ENCODE measurements around the gene CLTB.

CLTB gene

DNA sequence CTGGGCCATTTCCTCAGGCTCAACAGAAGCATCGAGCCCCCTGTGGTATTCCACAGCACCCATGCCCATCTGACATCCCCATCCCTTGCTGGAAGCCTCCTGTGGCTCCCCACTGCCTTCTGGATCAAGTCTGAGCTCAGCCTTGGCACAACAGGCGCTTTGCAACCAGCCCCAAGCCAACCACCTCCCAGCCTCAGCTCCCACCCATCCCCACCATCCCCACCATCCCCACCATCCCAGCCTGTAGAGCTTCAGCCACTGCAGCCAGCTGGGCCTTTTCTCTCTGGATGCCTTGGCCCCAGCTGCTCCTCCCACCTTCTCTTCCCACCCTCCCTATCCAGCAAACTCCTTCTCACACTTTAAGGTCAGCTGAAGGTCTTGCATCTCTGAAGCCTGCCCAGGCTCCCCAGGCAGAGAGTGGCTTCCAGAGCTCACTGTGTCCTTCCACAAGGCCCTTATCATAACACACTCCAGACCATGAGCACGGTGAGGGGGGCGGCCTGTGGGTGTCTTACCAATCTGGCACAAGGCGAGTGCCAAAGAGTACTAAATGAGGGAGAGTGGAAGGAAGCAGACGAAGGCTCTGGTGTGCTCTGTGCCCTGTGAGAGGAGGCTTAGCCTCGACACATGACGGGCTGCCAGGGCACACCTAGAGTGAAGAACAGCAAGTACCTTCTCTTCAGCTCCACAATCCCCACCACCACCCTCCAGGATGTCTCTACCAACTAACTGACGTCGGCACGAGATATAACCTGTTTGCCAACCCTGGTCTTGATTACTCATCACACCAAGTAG, 21.3 kb downstream of the CLTB start:
- Histone ChIP-seq H3K4me3 (ENCODE audit: control insufficient read depth in 1 of 7, extremely low read depth in 1 of 7, insufficient read depth in 4 of 7, low read depth in 2 of 7, low read length in 6 of 7) (no peak overlapping the region), H3K4me1 (ENCODE audit: control extremely low read depth in 1 of 4, control insufficient read depth in 4 of 4, insufficient read depth in 4 of 4, low read length in 3 of 4) (peaks cover 0 to 21% (median 0%) of the 10 kb centered on the region in 4 experiments), H3K9me3 (ENCODE audit: control extremely low read depth in 1 of 5, control insufficient read depth in 4 of 5, insufficient read depth in 2 of 5, low read depth in 1 of 5, low read length in 4 of 5) (no peaks in the 10 kb centered on the region), H3K27ac (ENCODE audit: insufficient read depth in 1 of 2, low read depth in 1 of 2, low read length in 2 of 2, poor library complexity in 1 of 2, severe bottlenecking in 2 of 2) (no peak overlapping the region), H3K36me3 (ENCODE audit: control insufficient read depth in 4 of 4, insufficient read depth in 4 of 4, low read length in 3 of 4) (peaks cover 3 to 36% (median 15%) of the 10 kb centered on the region in 4 experiments), H3K27me3 (replicated peaks in 2 of 5; ENCODE audit: control insufficient read depth in 4 of 5, insufficient read depth in 5 of 5, low read length in 4 of 5) (no peaks in the 10 kb centered on the region)
- 97% methylated on average over 5 of the region's 11 CpGs for WGBS (ENCODE audit: insufficient coverage)
- CTCF ChIA-PET = interaction anchor here (1.3 kb wide), 1 partner anchor 15 kb away, joined by 3 read pairs; no protein-coding TSS in a partner anchor
- DNase-seq = no peak
- POLR2A ChIA-PET = interaction anchor here (0.6 kb wide), 1 partner anchor 577 kb away, joined by 3 read pairs; no protein-coding TSS in a partner anchor

- no peak for DNase-seq
- no peak overlapping the region for H3K27ac ChIP-seq (ENCODE audit: insufficient read depth in 1 of 2, low read depth in 1 of 2, low read length in 2 of 2, poor library complexity in 1 of 2, severe bottlenecking in 2 of 2)
- H3K36me3 ChIP-seq (ENCODE audit: control insufficient read depth in 4 of 4, insufficient read depth in 4 of 4, low read length in 3 of 4) = peaks cover 3 to 36% (median 15%) of the 10 kb centered on the region in 4 experiments
- WGBS (ENCODE audit: insufficient coverage) = 98% methylated on average over 9 of the region's 9 CpGs
- CTCF ChIA-PET = interaction anchor here (0.9 kb wide), 1 partner anchor 10 kb away, joined by 3 read pairs; no protein-coding TSS in a partner anchor
- H3K9me3 ChIP-seq (ENCODE audit: control extremely low read depth in 1 of 5, control insufficient read depth in 4 of 5, insufficient read depth in 2 of 5, low read depth in 1 of 5, low read length in 4 of 5) = no peaks in the 10 kb centered on the region
- no peaks in the 10 kb centered on the region for H3K27me3 ChIP-seq (replicated peaks in 2 of 5; ENCODE audit: control insufficient read depth in 4 of 5, insufficient read depth in 5 of 5, low read length in 4 of 5)
- POLR2A ChIA-PET = no interaction called here
- peaks cover 0 to 27% (median 6%) of the 10 kb centered on the region in 4 experiments for H3K4me1 ChIP-seq (ENCODE audit: control extremely low read depth in 1 of 4, control insufficient read depth in 4 of 4, insufficient read depth in 4 of 4, low read length in 3 of 4)
- no peak overlapping the region for H3K4me3 ChIP-seq (ENCODE audit: control insufficient read depth in 1 of 7, extremely low read depth in 1 of 7, insufficient read depth in 4 of 7, low read depth in 2 of 7, low read length in 6 of 7)
These were observed 22.2 kb downstream of the CLTB start for GRCh38 chr5:176394096-176394495.

DNA sequence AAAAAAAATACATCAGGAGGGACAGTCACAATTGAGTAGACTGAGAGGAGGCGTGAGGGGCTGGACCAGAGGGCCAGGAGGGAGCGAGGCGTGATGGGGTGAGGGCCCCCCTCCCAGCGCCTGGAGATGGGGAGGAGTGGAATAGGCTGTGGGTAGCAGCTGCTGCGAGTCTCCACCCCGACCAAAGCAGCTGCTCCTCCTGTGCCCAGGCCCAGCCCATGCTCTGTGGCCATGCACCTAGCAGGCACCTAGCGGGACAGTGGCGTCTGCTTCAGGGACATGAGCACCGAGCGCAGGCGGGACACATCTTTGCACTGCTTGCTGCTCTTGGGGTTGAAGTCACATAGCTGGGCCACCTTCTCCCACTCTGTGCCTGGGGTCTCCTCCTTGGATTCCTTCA, 23.8 kb downstream of the CLTB start:
- no peak for DNase-seq
- WGBS (ENCODE audit: insufficient coverage) = 99% methylated on average over 11 of the region's 11 CpGs
- Histone ChIP-seq H3K36me3 (ENCODE audit: control insufficient read depth in 4 of 4, insufficient read depth in 4 of 4, low read length in 3 of 4) (peaks cover 3 to 32% (median 14%) of the 10 kb centered on the region in 4 experiments), H3K27ac (ENCODE audit: insufficient read depth in 1 of 2, low read depth in 1 of 2, low read length in 2 of 2, poor library complexity in 1 of 2, severe bottlenecking in 2 of 2) (no peak overlapping the region), H3K27me3 (replicated peaks in 2 of 5; ENCODE audit: control insufficient read depth in 4 of 5, insufficient read depth in 5 of 5, low read length in 4 of 5) (no peaks in the 10 kb centered on the region), H3K4me1 (ENCODE audit: control extremely low read depth in 1 of 4, control insufficient read depth in 4 of 4, insufficient read depth in 4 of 4, low read length in 3 of 4) (peaks cover 4 to 29% (median 13%) of the 10 kb centered on the region in 4 experiments), H3K4me3 (ENCODE audit: control insufficient read depth in 1 of 7, extremely low read depth in 1 of 7, insufficient read depth in 4 of 7, low read depth in 2 of 7, low read length in 6 of 7) (no peak overlapping the region), H3K9me3 (ENCODE audit: control extremely low read depth in 1 of 5, control insufficient read depth in 4 of 5, insufficient read depth in 2 of 5, low read depth in 1 of 5, low read length in 4 of 5) (no peaks in the 10 kb centered on the region)
- CTCF ChIA-PET = interaction anchor here (0.8 to 2.1 kb wide), 3 partner anchors 8 to 30 kb away, joined by 3 to 4 read pairs (median 4); partner anchors contain the start of gene CLTB
- POLR2A ChIA-PET = no interaction called here

- H3K4me1 ChIP-seq (ENCODE audit: control extremely low read depth in 1 of 4, control insufficient read depth in 4 of 4, insufficient read depth in 4 of 4, low read length in 3 of 4) = peaks cover 4 to 34% (median 19%) of the 10 kb centered on the region in 4 experiments
- H3K27ac ChIP-seq (ENCODE audit: insufficient read depth in 1 of 2, low read depth in 1 of 2, low read length in 2 of 2, poor library complexity in 1 of 2, severe bottlenecking in 2 of 2) = no peak overlapping the region
- H3K9me3 ChIP-seq (ENCODE audit: control extremely low read depth in 1 of 5, control insufficient read depth in 4 of 5, insufficient read depth in 2 of 5, low read depth in 1 of 5, low read length in 4 of 5) = no peaks in the 10 kb centered on the region
- DNase-seq = no peak
- H3K27me3 ChIP-seq (replicated peaks in 2 of 5; ENCODE audit: control insufficient read depth in 4 of 5, insufficient read depth in 5 of 5, low read length in 4 of 5) = no peaks in the 10 kb centered on the region
- H3K36me3 ChIP-seq (ENCODE audit: control insufficient read depth in 4 of 4, insufficient read depth in 4 of 4, low read length in 3 of 4) = peaks cover 3 to 32% (median 14%) of the 10 kb centered on the region in 4 experiments
- WGBS (ENCODE audit: insufficient coverage) = 90% methylated on average over 2 of the region's 4 CpGs
- POLR2A ChIA-PET = no interaction called here
- H3K4me3 ChIP-seq (ENCODE audit: control insufficient read depth in 1 of 7, extremely low read depth in 1 of 7, insufficient read depth in 4 of 7, low read depth in 2 of 7, low read length in 6 of 7) = no peak overlapping the region
- CTCF ChIA-PET = interaction anchor here (0.8 to 2.1 kb wide), 4 partner anchors 9 to 30 kb away, joined by 3 to 6 read pairs (median 4); partner anchors contain the start of gene CLTB
These were observed 24.3 kb downstream of the CLTB start for GRCh38 chr5:176391999-176392398.

- H3K36me3 ChIP-seq (ENCODE audit: control insufficient read depth in 4 of 4, insufficient read depth in 4 of 4, low read length in 3 of 4) = peaks cover 5 to 34% (median 17%) of the 10 kb centered on the region in 4 experiments
- WGBS (ENCODE audit: insufficient coverage) = 100% methylated on average over 4 of the region's 4 CpGs
- H3K27me3 ChIP-seq (replicated peaks in 2 of 5; ENCODE audit: control insufficient read depth in 4 of 5, insufficient read depth in 5 of 5, low read length in 4 of 5) = no peaks in the 10 kb centered on the region
- H3K9me3 ChIP-seq (ENCODE audit: control extremely low read depth in 1 of 5, control insufficient read depth in 4 of 5, insufficient read depth in 2 of 5, low read depth in 1 of 5, low read length in 4 of 5) = no peaks in the 10 kb centered on the region
- peaks cover 4 to 39% (median 21%) of the 10 kb centered on the region in 4 experiments for H3K4me1 ChIP-seq (ENCODE audit: control extremely low read depth in 1 of 4, control insufficient read depth in 4 of 4, insufficient read depth in 4 of 4, low read length in 3 of 4)
- no peak overlapping the region for H3K4me3 ChIP-seq (ENCODE audit: control insufficient read depth in 1 of 7, extremely low read depth in 1 of 7, insufficient read depth in 4 of 7, low read depth in 2 of 7, low read length in 6 of 7)
- ChIA-PET POLR2A (no interaction called here), CTCF (interaction anchor here (1.8 to 2.1 kb wide), 3 partner anchors 9 to 24 kb away, joined by 4 to 6 read pairs (median 4); partner anchors contain the start of gene CLTB)
- no peak overlapping the region for H3K27ac ChIP-seq (ENCODE audit: insufficient read depth in 1 of 2, low read depth in 1 of 2, low read length in 2 of 2, poor library complexity in 1 of 2, severe bottlenecking in 2 of 2)
- DNase-seq = no peak
These were observed 24.9 kb downstream of the CLTB start for GRCh38 chr5:176391479-176391878.

DNA sequence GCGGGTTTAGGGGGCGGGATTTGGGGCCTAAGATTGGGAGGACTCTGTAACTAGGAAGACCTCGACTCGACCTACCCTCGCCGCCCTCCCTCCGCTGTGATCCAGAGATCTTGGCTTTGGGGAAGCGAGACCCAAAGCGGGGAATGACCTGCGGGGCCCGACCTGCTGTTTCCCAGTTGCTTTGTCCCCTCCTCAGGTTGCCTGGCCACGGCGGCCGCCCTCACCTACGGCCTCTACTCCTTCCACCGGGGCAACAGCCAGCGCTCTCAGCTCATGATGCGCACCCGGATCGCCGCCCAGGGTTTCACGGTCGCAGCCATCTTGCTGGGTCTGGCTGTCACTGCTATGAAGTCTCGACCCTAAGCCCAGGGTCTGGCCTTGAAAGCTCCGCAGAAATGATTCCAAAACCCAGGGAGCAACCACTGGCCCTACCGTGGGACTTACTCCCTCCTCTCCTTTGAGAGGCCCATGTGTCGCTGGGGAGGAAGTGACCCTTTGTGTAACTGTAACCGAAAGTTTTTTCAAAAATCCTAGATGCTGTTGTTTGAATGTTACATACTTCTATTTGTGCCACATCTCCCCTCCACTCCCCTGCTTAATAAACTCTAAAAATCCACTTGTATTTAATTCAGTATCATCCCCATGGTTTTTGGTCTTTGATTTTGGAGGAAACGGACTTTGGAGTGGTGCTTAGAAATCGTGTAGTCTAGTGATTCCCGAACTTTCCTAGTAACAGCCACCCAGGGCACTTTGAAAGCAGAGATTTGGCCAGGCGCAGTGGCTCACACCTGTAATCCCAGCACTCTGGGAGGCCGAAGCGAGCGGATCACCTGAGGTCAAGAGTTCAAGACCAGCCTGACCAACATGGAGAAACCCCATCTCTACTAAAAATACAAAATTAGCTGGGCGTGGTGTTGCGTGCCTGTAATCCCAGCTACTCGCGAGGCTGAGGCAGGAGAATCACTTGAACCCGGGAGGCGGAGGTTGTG, 26.9 kb downstream of the CLTB start:
- no peak for DNase-seq
- peaks cover 15 to 46% (median 28%) of the 10 kb centered on the region in 4 experiments for H3K36me3 ChIP-seq (ENCODE audit: control insufficient read depth in 4 of 4, insufficient read depth in 4 of 4, low read length in 3 of 4)
- peak overlapping the region; percentile 81 to 94 (median 85) for H3K4me3 ChIP-seq (ENCODE audit: control insufficient read depth in 1 of 7, extremely low read depth in 1 of 7, insufficient read depth in 4 of 7, low read depth in 2 of 7, low read length in 6 of 7)
- no peaks in the 10 kb centered on the region for H3K27me3 ChIP-seq (replicated peaks in 2 of 5; ENCODE audit: control insufficient read depth in 4 of 5, insufficient read depth in 5 of 5, low read length in 4 of 5)
- ChIA-PET POLR2A (interaction anchor here (1.1 kb wide), 1 partner anchor 28 kb away, joined by 4 read pairs; the partner anchor contains the start of gene KIAA1191), CTCF (interaction anchor here (1.4 kb wide), 1 partner anchor 8 kb away, joined by 4 read pairs; no protein-coding TSS in a partner anchor)
- no peaks in the 10 kb centered on the region for H3K9me3 ChIP-seq (ENCODE audit: control extremely low read depth in 1 of 5, control insufficient read depth in 4 of 5, insufficient read depth in 2 of 5, low read depth in 1 of 5, low read length in 4 of 5)
- H3K27ac ChIP-seq (ENCODE audit: insufficient read depth in 1 of 2, low read depth in 1 of 2, low read length in 2 of 2, poor library complexity in 1 of 2, severe bottlenecking in 2 of 2) = peak overlapping the region; percentile 89 to 94
- H3K4me1 ChIP-seq (ENCODE audit: control extremely low read depth in 1 of 4, control insufficient read depth in 4 of 4, insufficient read depth in 4 of 4, low read length in 3 of 4) = peaks cover 4 to 44% (median 22%) of the 10 kb centered on the region in 4 experiments
- WGBS (ENCODE audit: insufficient coverage) = 19% methylated on average over 33 of the region's 41 CpGs

All from common myeloid progenitor, CD34-positive (primary cell).